Measurements from ENCODE around the gene CARD8. TPM values are rescaled to one million over a fixed set of nuclear protein-coding genes. Genes with fewer than 3 reads are reported as not detected.
A peak's percentile ranks its signal among the peaks of the same experiment; 100 is the strongest.

CARD8 gene
- total RNA-seq, 1 donor from 2014 or later, result 41.0 TPM

DNA sequence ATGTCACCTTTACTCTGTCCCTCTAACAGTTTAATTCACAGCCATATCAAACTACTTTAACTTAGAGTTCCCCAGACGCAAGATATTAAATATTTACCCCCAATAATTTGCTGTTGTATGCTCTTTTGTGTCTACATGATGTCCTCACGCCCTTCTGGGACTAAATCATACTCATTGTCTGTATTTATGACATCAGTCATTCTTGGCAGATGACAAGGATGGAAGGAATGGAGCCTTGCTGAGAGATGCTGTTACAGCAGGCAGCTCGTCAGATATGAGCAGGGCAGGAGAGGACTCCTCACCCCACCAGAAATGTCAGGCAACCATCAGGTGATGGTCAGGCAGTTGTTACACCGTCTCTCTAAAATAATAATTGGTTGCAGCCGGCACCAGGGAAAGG is 41.8 kb downstream of the CARD8 start:
- Histone ChIP-seq H3K9me3 (no peaks in the 10 kb centered on the region), H3K4me1 (no peaks in the 10 kb centered on the region), H3K4me3 (no peak overlapping the region), H3K27ac (no peak overlapping the region), H3K36me3 (peaks cover 5 to 11% of the 10 kb centered on the region in 2 donors), H3K27me3 (no peaks in the 10 kb centered on the region)
- intact Hi-C loops (cut with DNase I), result no loop called here
- TF ChIP-seq CTCF (IDR thresholded peaks at IDR 0.05), result no peak
- DNase-seq (ENCODE audit: low spot score in 2 of 2), result no peak

DNA sequence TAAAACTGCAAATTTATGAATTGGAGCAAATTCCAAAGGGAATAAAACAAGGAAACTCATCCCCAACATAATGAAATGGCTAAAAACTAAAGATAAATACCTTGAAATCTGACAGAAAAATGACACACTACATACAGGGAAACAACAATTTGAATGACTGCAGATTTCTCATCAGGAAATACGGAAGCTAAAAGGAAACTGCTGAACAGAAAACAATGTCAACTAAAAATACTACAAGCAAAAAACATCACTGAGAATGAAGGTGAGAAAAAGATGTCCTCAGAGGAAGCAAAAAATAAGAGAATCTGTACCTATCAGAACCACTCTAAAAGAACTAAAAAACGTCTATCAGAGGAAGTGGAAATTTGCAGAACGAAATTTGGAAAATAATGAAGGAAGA is 45.7 kb downstream of the CARD8 start:
- H3K27ac ChIP-seq, result no peak overlapping the region

DNA sequence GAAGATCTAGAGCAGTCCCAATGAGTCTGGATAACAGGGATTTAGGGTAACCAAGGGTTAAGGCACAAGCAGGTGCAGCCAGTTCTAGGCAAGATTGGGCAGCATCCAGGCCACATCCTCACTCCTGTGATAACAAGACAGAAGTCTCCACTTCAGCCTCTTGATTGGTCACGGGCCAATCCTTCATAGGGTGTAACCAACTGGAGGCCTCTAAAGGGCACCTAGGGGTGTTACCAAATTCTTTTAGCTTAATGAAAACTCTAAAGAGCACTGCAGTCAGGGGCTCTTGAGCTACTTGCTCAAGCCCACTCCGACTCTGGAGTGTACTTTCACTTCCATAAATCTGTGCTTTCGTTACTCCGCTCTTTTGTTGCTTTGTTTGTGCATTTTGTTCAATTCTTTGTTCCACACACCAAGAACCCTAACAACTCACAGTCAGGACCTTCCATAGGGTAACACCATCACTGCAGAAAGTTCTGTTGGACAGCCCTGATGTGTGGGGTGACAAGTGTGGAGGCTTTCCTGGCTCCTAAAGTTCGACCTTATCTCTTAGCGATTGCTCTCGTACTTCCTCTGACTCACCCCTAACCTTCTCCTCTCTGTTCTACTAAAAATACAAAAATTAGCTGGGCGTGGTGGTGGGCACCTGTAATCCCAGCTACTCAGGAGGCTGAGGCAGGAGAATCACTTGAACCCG is 49.2 kb downstream of the CARD8 start:
- H3K4me3 ChIP-seq, result no peak overlapping the region
- intact Hi-C loops (cut with DNase I), result no loop called here
- H3K27ac ChIP-seq, result no peak overlapping the region
- H3K9me3 ChIP-seq, result no peaks in the 10 kb centered on the region
- H3K27me3 ChIP-seq, result no peaks in the 10 kb centered on the region
- H3K36me3 ChIP-seq, result no peaks in the 10 kb centered on the region
- H3K4me1 ChIP-seq, result peaks cover 0 to 5% of the 10 kb centered on the region in 2 donors
- DNase-seq (ENCODE audit: low spot score in 2 of 2), result no peak
- no peak for TF ChIP-seq CTCF (IDR thresholded peaks at IDR 0.05)

More for the DNA sequence above, 45.7 kb downstream of the CARD8 start:
- Histone ChIP-seq H3K4me1 (no peaks in the 10 kb centered on the region), H3K9me3 (no peaks in the 10 kb centered on the region), H3K4me3 (no peak overlapping the region), H3K27me3 (no peaks in the 10 kb centered on the region), H3K36me3 (peaks cover 3 to 7% of the 10 kb centered on the region in 2 donors)
- TF ChIP-seq CTCF (IDR thresholded peaks at IDR 0.05), result no peak
- DNase-seq (ENCODE audit: low spot score in 2 of 2), result no peak
- intact Hi-C loops (cut with DNase I), result no loop called here

DNA sequence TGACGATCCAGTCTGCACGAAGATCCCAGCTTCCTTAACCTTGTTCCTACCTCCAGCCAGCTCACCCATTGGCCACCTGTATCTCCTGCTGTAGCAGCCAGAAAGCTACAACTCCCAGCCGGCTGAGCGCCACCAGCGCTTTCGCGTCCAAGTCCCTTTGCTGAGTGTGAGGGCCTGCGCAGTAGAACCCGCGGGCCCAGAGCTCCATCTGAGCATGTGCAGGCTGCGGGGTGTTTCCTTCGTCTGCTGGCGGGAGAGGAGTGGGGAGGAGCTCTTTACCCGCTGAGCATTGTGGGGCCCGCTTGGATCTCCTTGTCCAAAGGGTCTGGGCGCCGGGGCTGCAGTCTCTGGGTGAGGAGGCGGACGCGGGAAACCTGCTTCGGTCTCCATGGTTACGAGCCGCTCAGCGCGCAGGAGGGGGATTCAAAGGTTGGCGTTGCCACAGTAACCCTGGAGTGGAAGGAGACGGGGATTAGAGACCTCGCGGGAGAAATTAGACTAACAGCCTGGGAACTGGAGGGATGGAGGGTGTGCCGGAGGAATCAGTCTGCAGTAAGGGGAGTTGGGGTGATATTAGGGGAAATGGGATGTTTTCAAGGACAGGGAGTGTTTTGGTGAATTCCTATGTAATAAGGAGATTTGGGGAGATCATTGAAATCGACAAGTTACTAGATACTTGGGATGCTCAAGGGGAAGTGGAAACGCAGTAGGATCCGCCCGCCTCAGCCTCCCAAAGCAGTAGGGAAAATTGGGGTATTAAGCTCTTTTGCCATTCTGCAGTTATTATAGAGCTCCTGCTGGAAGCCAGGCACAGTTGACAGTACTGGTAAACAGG is 51.7 kb downstream of the CARD8 start:
- TF ChIP-seq CTCF (IDR thresholded peaks at IDR 0.05), result no peak
- H3K4me3 ChIP-seq, result peak overlapping the region; percentile 50 to 88
- DNase-seq (ENCODE audit: low spot score in 2 of 2), result peak; percentile 68 to 96
- intact Hi-C loops (cut with DNase I), result loop anchor here (2.0 kb wide), 2 partner anchors 33 to 53 kb away; partner anchors contain the start of genes LIG1 and ZSWIM9
- no peaks in the 10 kb centered on the region for H3K36me3 ChIP-seq
- no peaks in the 10 kb centered on the region for H3K9me3 ChIP-seq
- no peaks in the 10 kb centered on the region for H3K27me3 ChIP-seq
- H3K4me1 ChIP-seq, result peaks cover 0 to 5% of the 10 kb centered on the region in 2 donors
- H3K27ac ChIP-seq, result peak overlapping the region; percentile 43 to 53

GRCh38 chr19:48203222-48203793 is 52.4 kb downstream of the CARD8 start:
- peaks cover 0 to 5% of the 10 kb centered on the region in 2 donors for H3K4me1 ChIP-seq
- H3K4me3 ChIP-seq, result peak overlapping the region; percentile 50 to 88
- H3K27me3 ChIP-seq, result no peaks in the 10 kb centered on the region
- intact Hi-C loops (cut with DNase I), result loop anchor here (2.0 kb wide), 2 partner anchors 33 to 53 kb away; partner anchors contain the start of genes LIG1 and ZSWIM9
- H3K9me3 ChIP-seq, result no peaks in the 10 kb centered on the region
- no peak for TF ChIP-seq CTCF (IDR thresholded peaks at IDR 0.05)
- no peaks in the 10 kb centered on the region for H3K36me3 ChIP-seq
- H3K27ac ChIP-seq, result peak overlapping the region; percentile 43 to 53
- DNase-seq (ENCODE audit: low spot score in 2 of 2), result no peak

Measured in ascending aorta (tissue), 2 donors.